Mesothelial cell of epicardium (in vitro differentiated cells): ENCODE data around the gene PNPLA1. TPM values are rescaled to one million over a fixed set of nuclear protein-coding genes. Genes with fewer than 3 reads are reported as not detected.
A peak's percentile ranks its signal among the peaks of the same experiment; 100 is the strongest.

Experiments used
- DNase-seq, 2 experiments: peaks; one replicate each; pipeline ENCODE4 v3.0.0; 2021; ENCODE audit warnings: low spot score in 2 of 2; ENCODE audit not compliant: unreplicated experiment in 2 of 2
- H3K27ac Mint-ChIP-seq: 2 replicates; pipeline ENCODE4 v1.8.0; 2021; ENCODE audit warnings: mixed read lengths
- H3K27me3 Mint-ChIP-seq: 2 replicates; pipeline ENCODE4 v1.8.0; 2021; ENCODE audit warnings: low read depth, mixed read lengths
- H3K36me3 Mint-ChIP-seq: 2 replicates; pipeline ENCODE4 v1.8.0; 2021; ENCODE audit warnings: mixed read lengths
- H3K4me1 Mint-ChIP-seq: 2 replicates; pipeline ENCODE4 v1.8.0; 2021; ENCODE audit warnings: mixed read lengths
- H3K4me3 Mint-ChIP-seq: 2 replicates; pipeline ENCODE4 v1.8.0; 2021; ENCODE audit warnings: mild to moderate bottlenecking, moderate library complexity, mixed read lengths
- H3K9me3 Mint-ChIP-seq: 2 replicates; pipeline ENCODE4 v1.8.0; 2021; ENCODE audit warnings: mixed read lengths
- total RNA-seq: library from RNA; stranded (reverse); gene quantifications from 3 replicates; pipeline ENCODE4 v1.2.1, GENCODE V29; 2021
- TF ChIP-seq, protein P1 (sequence below): fragments of 200-600 bp; sonication (generic); IDR thresholded peaks from one replicate; pipeline ENCODE4 v1.5.0; 2021; ENCODE audit warnings: antibody characterized with exemption; ENCODE audit not compliant: unreplicated experiment

The PNPLA1 gene
- total RNA-seq, 1 donor from 2014 or later = not detected

- TF ChIP-seq, protein P1, sequence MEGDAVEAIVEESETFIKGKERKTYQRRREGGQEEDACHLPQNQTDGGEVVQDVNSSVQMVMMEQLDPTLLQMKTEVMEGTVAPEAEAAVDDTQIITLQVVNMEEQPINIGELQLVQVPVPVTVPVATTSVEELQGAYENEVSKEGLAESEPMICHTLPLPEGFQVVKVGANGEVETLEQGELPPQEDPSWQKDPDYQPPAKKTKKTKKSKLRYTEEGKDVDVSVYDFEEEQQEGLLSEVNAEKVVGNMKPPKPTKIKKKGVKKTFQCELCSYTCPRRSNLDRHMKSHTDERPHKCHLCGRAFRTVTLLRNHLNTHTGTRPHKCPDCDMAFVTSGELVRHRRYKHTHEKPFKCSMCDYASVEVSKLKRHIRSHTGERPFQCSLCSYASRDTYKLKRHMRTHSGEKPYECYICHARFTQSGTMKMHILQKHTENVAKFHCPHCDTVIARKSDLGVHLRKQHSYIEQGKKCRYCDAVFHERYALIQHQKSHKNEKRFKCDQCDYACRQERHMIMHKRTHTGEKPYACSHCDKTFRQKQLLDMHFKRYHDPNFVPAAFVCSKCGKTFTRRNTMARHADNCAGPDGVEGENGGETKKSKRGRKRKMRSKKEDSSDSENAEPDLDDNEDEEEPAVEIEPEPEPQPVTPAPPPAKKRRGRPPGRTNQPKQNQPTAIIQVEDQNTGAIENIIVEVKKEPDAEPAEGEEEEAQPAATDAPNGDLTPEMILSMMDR = no peak
- Mint-ChIP-seq H3K27ac (no peak overlapping the region), H3K4me3 (no peak overlapping the region), H3K36me3 (no peaks in the 10 kb centered on the region), H3K4me1 (peaks cover 7% of the 10 kb centered on the region), H3K9me3 (no peaks in the 10 kb centered on the region), H3K27me3 (no peaks in the 10 kb centered on the region)
- DNase-seq = no peak
These were observed 43.2 kb downstream of the PNPLA1 start for GRCh38 chr6:36312854-36313648.

DNA sequence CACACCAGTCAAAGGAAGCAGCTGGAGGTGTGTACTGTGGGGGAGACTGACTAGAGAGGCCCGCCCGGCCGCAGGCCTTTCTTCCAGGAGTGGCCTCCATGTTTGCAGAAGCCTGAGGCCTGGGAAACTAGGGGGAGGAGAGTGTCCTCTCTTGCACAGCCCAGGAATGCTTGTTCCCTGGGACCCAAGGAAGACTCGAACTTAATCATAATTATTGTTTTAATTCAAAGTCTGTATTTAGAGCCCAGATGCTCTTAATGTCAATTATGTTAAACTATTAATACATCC lies 43.7 kb downstream of the PNPLA1 start:
- H3K9me3 Mint-ChIP-seq = no peaks in the 10 kb centered on the region
- H3K27ac Mint-ChIP-seq = no peak overlapping the region
- no peak overlapping the region for H3K4me3 Mint-ChIP-seq
- H3K36me3 Mint-ChIP-seq = no peaks in the 10 kb centered on the region
- no peak for DNase-seq
- TF ChIP-seq, protein P1 = no peak
- no peaks in the 10 kb centered on the region for H3K27me3 Mint-ChIP-seq
- peaks cover 7% of the 10 kb centered on the region for H3K4me1 Mint-ChIP-seq

GRCh38 chr6:36314221-36315014 lies 44.6 kb downstream of the PNPLA1 start:
- H3K36me3 Mint-ChIP-seq = no peaks in the 10 kb centered on the region
- H3K27me3 Mint-ChIP-seq = no peaks in the 10 kb centered on the region
- H3K27ac Mint-ChIP-seq = peak overlapping the region; percentile 37
- DNase-seq = no peak
- no peak overlapping the region for H3K4me3 Mint-ChIP-seq
- TF ChIP-seq, protein P1 = no peak
- peaks cover 7% of the 10 kb centered on the region for H3K4me1 Mint-ChIP-seq
- no peaks in the 10 kb centered on the region for H3K9me3 Mint-ChIP-seq

GRCh38 chr6:36315921-36316320 lies 46.1 kb downstream of the PNPLA1 start:
- no peaks in the 10 kb centered on the region for H3K9me3 Mint-ChIP-seq
- no peaks in the 10 kb centered on the region for H3K36me3 Mint-ChIP-seq
- H3K27me3 Mint-ChIP-seq = peaks cover 2% of the 10 kb centered on the region
- no peak overlapping the region for H3K27ac Mint-ChIP-seq
- TF ChIP-seq, protein P1 = no peak
- peaks cover 7% of the 10 kb centered on the region for H3K4me1 Mint-ChIP-seq
- H3K4me3 Mint-ChIP-seq = no peak overlapping the region
- no peak for DNase-seq

- TF ChIP-seq, protein P1 = no peak
- no peak for DNase-seq
- Mint-ChIP-seq H3K36me3 (no peaks in the 10 kb centered on the region), H3K4me1 (peaks cover 7% of the 10 kb centered on the region), H3K9me3 (no peaks in the 10 kb centered on the region), H3K27ac (no peak overlapping the region), H3K27me3 (peaks cover 2% of the 10 kb centered on the region), H3K4me3 (no peak overlapping the region)
These were observed 47.8 kb downstream of the PNPLA1 start for GRCh38 chr6:36317623-36318022.
